Stomach (tissue), 4 donors: ENCODE data around the gene DOCK2.

Source experiments
- CTCF ChIP-seq, 7 experiments: fragments of 450-650 bp in 4 of 7; fragments of 200-600 bp in 3 of 7; sonication (generic) in 3 of 7; IDR thresholded peaks; one replicate each; pipeline ENCODE4 v1.5.1; 2016 to 2019; ENCODE audit warnings: antibody characterized with exemption in 7 of 7, control low read depth in 2 of 7, mild to moderate bottlenecking in 1 of 7
- EP300 ChIP-seq: sonication (generic); formaldehyde crosslinking; IDR thresholded peaks from one replicate; pipeline ENCODE4 v1.6.1; 2017; ENCODE audit warnings: antibody characterized with exemption
- POLR2A ChIP-seq, 4 donors: fragments of 450-650 bp; IDR thresholded peaks; one replicate each; pipeline ENCODE4 v1.6.1; 2016; ENCODE audit warnings: antibody characterized with exemption in 4 of 4, control low read depth in 2 of 4, mild to moderate bottlenecking in 1 of 4, moderate library complexity in 1 of 4
- POLR2AphosphoS5 ChIP-seq, 3 donors: sonication (generic); formaldehyde crosslinking; IDR thresholded peaks; one replicate each; pipeline ENCODE4 v1.6.1; 2016; ENCODE audit warnings: antibody characterized with exemption in 3 of 3

- TF ChIP-seq CTCF (IDR thresholded peaks at IDR 0.05) (no peak), POLR2A (IDR thresholded peaks at IDR 0.05) (no peak), POLR2AphosphoS5 (IDR thresholded peaks at IDR 0.05) (no peak), EP300 (no peak)
Observed at GRCh38 chr5:170097934-170098333, 460.9 kb downstream of the DOCK2 start.
